Neural crest cell (in vitro differentiated cells): Measurements from ENCODE around the gene LRRC75A. TPM values are rescaled to one million over a fixed set of nuclear protein-coding genes. Genes with fewer than 3 reads are reported as not detected.

ENCODE experiments used
- DNase-seq: peaks from one replicate; pipeline ENCODE4 v3.0.0; 2021; ENCODE audit warnings: low read depth, mixed read lengths, low spot score
- H3K27ac Mint-ChIP-seq: one replicate; pipeline ENCODE4 v1.8.0; 2021; ENCODE audit warnings: mild to moderate bottlenecking, mixed read lengths; ENCODE audit not compliant: unreplicated experiment
- H3K27me3 Mint-ChIP-seq: 2 replicates; pipeline ENCODE4 v1.8.0; 2021; ENCODE audit warnings: low read depth, mild to moderate bottlenecking, mixed read lengths
- H3K36me3 Mint-ChIP-seq: 2 replicates; pipeline ENCODE4 v1.8.0; 2021; ENCODE audit warnings: low read depth, mild to moderate bottlenecking, mixed read lengths
- H3K4me1 Mint-ChIP-seq: 2 replicates; pipeline ENCODE4 v1.8.0; 2021; ENCODE audit warnings: mixed read lengths
- H3K4me3 Mint-ChIP-seq: one replicate; pipeline ENCODE4 v1.8.0; 2021; ENCODE audit warnings: mild to moderate bottlenecking, mixed read lengths
- H3K9me3 Mint-ChIP-seq: 2 replicates; pipeline ENCODE4 v1.8.0; 2021; ENCODE audit warnings: mixed read lengths
- CTCF ChIP-seq: fragments of 200-600 bp; sonication (generic); conservative IDR thresholded peaks from 2 replicates; pipeline ENCODE4 v1.5.0; 2021; ENCODE audit warnings: antibody characterized with exemption, mild to moderate bottlenecking
- total RNA-seq: library from RNA; stranded (reverse); gene quantifications from 2 replicates; pipeline ENCODE4 v1.2.1, GENCODE V29; 2021

LRRC75A gene
- total RNA-seq, 1 donor from 2014 or later = 5.6 TPM

DNA sequence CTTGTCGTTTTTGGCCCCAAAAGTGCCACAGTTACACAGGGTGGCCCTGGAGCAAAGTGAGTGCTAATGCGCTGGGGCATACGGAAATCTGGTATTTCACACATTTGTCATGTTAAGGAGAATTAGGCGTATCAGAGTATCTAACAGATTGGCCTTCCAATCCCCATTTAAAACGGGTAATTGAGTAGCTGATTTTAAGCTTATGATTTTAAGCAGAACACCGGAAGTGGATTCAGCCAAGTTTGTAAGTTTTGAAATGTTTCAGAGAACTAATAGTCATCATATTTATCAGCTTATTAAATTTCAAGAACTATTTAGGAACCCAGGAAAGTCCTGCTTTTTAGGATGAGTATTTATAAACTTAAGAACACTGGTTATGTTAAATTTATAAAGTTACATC lies 19.5 kb downstream of the LRRC75A start:
- Mint-ChIP-seq H3K27me3 (no peaks in the 10 kb centered on the region), H3K4me1 (peaks cover 17% of the 10 kb centered on the region), H3K9me3 (no peaks in the 10 kb centered on the region), H3K36me3 (no peaks in the 10 kb centered on the region), H3K4me3 (no peak overlapping the region), H3K27ac (no peak overlapping the region)
- TF ChIP-seq CTCF = no peak
- DNase-seq = no peak

DNA sequence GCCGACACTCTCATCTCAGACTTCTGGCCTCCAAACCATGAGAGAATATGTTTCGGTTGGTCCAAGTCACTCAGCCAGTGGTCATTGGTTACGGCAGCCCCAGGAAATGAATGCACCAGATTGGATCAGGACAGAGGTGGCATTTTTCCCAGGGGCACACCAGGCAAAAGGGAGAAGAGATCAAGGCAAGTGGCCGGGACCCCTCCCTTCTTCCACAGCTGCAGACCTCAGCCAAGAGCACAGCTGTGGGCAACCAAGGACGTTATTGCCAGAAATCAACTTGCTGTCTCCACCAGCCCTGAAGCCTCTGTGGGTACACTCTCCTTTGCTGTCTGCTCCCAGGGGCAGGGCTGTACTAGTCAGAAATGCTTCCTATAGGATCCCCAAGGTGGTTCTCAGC lies 20.7 kb downstream of the LRRC75A start:
- H3K4me1 Mint-ChIP-seq = peaks cover 13% of the 10 kb centered on the region
- no peak overlapping the region for H3K27ac Mint-ChIP-seq
- H3K36me3 Mint-ChIP-seq = no peaks in the 10 kb centered on the region

DNA sequence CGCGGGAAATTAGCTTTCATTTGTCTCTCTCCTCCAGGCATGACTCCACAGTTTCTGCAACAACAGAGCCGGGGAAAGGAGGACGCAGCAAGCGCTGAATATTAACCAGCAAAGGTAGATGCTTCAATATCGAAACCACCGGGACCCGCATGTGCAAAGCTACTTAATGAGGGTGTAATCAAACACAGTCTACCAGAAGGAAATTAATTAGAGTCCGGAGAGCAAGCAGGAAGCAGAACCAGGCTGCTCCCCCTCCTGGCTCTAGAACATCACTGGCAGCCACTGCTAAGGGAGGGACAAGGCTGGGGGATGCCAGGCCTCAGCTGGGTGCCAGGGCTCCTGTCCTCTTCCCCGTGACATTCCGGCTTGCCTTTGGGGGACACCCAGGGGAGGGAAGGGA lies 21.7 kb downstream of the LRRC75A start:
- H3K27ac Mint-ChIP-seq = no peak overlapping the region
- DNase-seq = no peak
- no peak overlapping the region for H3K4me3 Mint-ChIP-seq
- H3K27me3 Mint-ChIP-seq = no peaks in the 10 kb centered on the region
- H3K4me1 Mint-ChIP-seq = peaks cover 13% of the 10 kb centered on the region
- no peaks in the 10 kb centered on the region for H3K9me3 Mint-ChIP-seq
- no peaks in the 10 kb centered on the region for H3K36me3 Mint-ChIP-seq
- no peak for TF ChIP-seq CTCF

More for the DNA sequence above, 20.7 kb downstream of the LRRC75A start:
- DNase-seq = no peak
- Mint-ChIP-seq H3K9me3 (no peaks in the 10 kb centered on the region), H3K27me3 (no peaks in the 10 kb centered on the region), H3K4me3 (no peak overlapping the region)
- TF ChIP-seq CTCF = no peak

DNA sequence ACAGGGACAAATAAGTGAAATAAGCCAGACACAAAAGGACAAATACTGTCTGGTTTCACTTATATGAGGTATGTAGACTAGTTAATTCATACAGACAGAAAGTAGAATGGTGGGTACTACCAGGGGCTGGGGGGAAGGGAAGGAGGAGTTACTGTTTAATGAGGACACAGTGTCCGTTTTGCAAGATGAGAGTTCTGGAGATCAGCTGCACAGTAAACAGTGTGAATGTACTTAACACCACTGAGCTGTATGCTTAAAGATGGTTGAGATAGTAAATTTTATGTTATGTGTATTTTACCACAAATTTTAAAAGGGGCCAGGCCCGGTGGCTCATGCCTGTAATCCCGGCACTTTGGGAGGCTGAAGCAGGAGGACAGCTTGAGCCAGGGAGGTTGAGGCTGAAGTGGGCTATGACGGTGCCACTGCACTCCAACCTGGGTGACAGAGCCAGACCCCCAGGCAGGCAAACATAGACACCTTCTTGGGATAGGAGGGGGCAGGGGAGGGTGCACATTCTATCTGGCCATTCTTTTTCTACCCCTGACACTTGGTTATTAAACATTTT lies 23.5 kb downstream of the LRRC75A start:
- no peak for TF ChIP-seq CTCF
- no peak overlapping the region for H3K4me3 Mint-ChIP-seq
- H3K9me3 Mint-ChIP-seq = no peaks in the 10 kb centered on the region
- H3K36me3 Mint-ChIP-seq = no peaks in the 10 kb centered on the region
- no peak overlapping the region for H3K27ac Mint-ChIP-seq
- peaks cover 13% of the 10 kb centered on the region for H3K4me1 Mint-ChIP-seq
- no peak for DNase-seq
- no peaks in the 10 kb centered on the region for H3K27me3 Mint-ChIP-seq

- no peak overlapping the region for H3K4me3 Mint-ChIP-seq
- H3K9me3 Mint-ChIP-seq = no peaks in the 10 kb centered on the region
- H3K27ac Mint-ChIP-seq = peak overlapping the region; percentile 60
- no peak for TF ChIP-seq CTCF
- peaks cover 10% of the 10 kb centered on the region for H3K4me1 Mint-ChIP-seq
- no peak for DNase-seq
- no peaks in the 10 kb centered on the region for H3K36me3 Mint-ChIP-seq
- no peaks in the 10 kb centered on the region for H3K27me3 Mint-ChIP-seq
Observed at GRCh38 chr17:16467886-16468285, 24.1 kb downstream of the LRRC75A start.
